ENCODE data around the gene RAB3IL1.

The RAB3IL1 gene

GRCh38 chr11:61947486-61948210 is 30.3 kb upstream of the RAB3IL1 start:
- peak; percentile 77 to 88 for DNase-seq (ENCODE audit: low spot score in 2 of 2)
- Histone ChIP-seq H3K4me3 (no peak overlapping the region), H3K9me3 (no peaks in the 10 kb centered on the region), H3K4me1 (peaks cover 14% of the 10 kb centered on the region), H3K27me3 (ENCODE audit: low read depth) (peaks cover 6% of the 10 kb centered on the region), H3K36me3 (replicated peaks) (no peaks in the 10 kb centered on the region)
- in situ Hi-C loops (cut with MboI; ENCODE audit: low sequenced_read_pairs), result loop anchor here (5.0 kb wide), 1 partner anchor 50 kb away; no protein-coding TSS in a partner anchor

DNA sequence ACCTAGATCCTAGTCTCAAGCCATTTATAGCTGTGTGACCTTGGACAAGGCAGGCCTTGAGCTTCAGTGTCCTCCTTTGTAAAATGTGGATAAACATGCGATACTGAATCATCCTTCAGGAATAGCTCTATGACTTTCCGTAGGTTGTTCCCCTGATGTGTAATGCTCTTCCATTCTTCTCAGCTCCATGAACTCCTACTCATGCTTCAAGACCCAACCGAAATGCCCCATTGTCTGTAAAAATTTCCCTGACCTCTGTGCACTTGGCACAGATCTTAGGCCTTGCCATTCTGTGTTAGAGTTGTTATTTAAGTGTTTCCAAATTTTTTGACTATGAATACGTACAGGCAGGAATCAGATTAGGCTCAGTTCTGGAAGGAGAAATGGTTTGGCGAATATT is 29.5 kb upstream of the RAB3IL1 start:
- Histone ChIP-seq H3K9me3 (no peaks in the 10 kb centered on the region), H3K36me3 (replicated peaks) (no peaks in the 10 kb centered on the region), H3K4me3 (no peak overlapping the region), H3K27me3 (ENCODE audit: low read depth) (peaks cover 6% of the 10 kb centered on the region), H3K4me1 (peaks cover 14% of the 10 kb centered on the region)
- in situ Hi-C loops (cut with MboI; ENCODE audit: low sequenced_read_pairs), result loop anchor here (5.0 kb wide), 1 partner anchor 50 kb away; no protein-coding TSS in a partner anchor
- no peak for DNase-seq (ENCODE audit: low spot score in 2 of 2)

GRCh38 chr11:61945191-61945590 is 27.8 kb upstream of the RAB3IL1 start:
- no peak for DNase-seq (ENCODE audit: low spot score in 2 of 2)

GRCh38 chr11:61940466-61940865 is 23.1 kb upstream of the RAB3IL1 start:
- no peak overlapping the region for H3K4me3 ChIP-seq
- H3K4me1 ChIP-seq, result no peaks in the 10 kb centered on the region
- DNase-seq (ENCODE audit: low spot score in 2 of 2), result no peak
- no peaks in the 10 kb centered on the region for H3K36me3 ChIP-seq (replicated peaks)
- H3K9me3 ChIP-seq, result no peaks in the 10 kb centered on the region
- in situ Hi-C loops (cut with MboI; ENCODE audit: low sequenced_read_pairs), result no loop called here
- H3K27me3 ChIP-seq (ENCODE audit: low read depth), result peaks cover 8% of the 10 kb centered on the region

More at GRCh38 chr11:61945191-61945590, 27.8 kb upstream of the RAB3IL1 start:
- Histone ChIP-seq H3K4me3 (no peak overlapping the region), H3K27me3 (ENCODE audit: low read depth) (peaks cover 6% of the 10 kb centered on the region), H3K9me3 (no peaks in the 10 kb centered on the region), H3K36me3 (replicated peaks) (no peaks in the 10 kb centered on the region), H3K4me1 (peaks cover 14% of the 10 kb centered on the region)
- in situ Hi-C loops (cut with MboI; ENCODE audit: low sequenced_read_pairs), result loop anchor here (5.0 kb wide), 1 partner anchor 48 kb away; no protein-coding TSS in a partner anchor

DNA sequence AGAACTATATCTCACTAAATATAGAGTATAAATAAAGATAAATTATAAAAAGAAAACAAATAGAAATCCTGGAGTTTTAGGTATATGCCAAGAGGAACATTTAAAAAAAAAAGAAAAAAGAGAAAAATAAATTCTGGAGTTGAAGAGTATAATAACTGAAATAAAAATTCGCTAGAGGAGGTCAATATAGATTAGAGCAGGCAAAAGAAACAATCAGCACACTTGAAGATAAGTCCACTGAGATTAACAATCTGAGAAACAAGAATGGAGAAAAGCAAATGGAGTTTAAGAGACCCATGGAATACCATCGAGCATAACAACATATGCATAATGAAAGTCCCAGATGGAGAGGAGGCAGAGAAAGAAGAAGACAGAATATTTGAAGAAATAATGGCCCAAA is 18.5 kb upstream of the RAB3IL1 start:
- in situ Hi-C loops (cut with MboI; ENCODE audit: low sequenced_read_pairs), result no loop called here
- no peaks in the 10 kb centered on the region for H3K36me3 ChIP-seq (replicated peaks)
- H3K4me1 ChIP-seq, result no peaks in the 10 kb centered on the region
- H3K4me3 ChIP-seq, result no peak overlapping the region
- no peak for DNase-seq (ENCODE audit: low spot score in 2 of 2)
- 0 out of 2 replicates have a peak, but pooled peaks cover 2% of the 10 kb centered on the region for H3K27me3 ChIP-seq (ENCODE audit: low read depth)
- no peaks in the 10 kb centered on the region for H3K9me3 ChIP-seq

DNA sequence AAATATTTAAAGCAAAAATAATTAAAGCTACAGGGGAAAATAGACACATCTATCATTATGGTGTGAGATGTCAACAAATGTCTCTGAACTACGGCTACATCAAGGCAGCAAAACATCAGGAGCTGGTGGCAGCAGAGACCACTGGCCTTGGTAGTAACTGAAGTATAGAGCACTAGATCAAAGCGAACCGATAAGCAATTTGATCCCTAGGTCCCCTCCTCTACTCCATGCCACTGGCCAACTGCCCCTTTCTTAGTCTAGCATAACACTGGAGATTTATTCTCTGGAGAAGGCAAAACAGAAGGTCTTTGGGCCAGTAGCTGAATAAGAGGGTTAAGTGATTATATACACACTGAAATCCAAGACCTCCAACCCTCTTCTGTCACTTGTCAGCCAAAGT is 13.6 kb upstream of the RAB3IL1 start:
- no peaks in the 10 kb centered on the region for H3K9me3 ChIP-seq
- H3K27me3 ChIP-seq (ENCODE audit: low read depth), result 0 out of 2 replicates have a peak, but pooled peaks cover under 1% of the 10 kb centered on the region
- H3K4me3 ChIP-seq, result no peak overlapping the region
- in situ Hi-C loops (cut with MboI; ENCODE audit: low sequenced_read_pairs), result no loop called here
- DNase-seq (ENCODE audit: low spot score in 2 of 2), result no peak
- no peaks in the 10 kb centered on the region for H3K36me3 ChIP-seq (replicated peaks)
- no peaks in the 10 kb centered on the region for H3K4me1 ChIP-seq

- H3K9me3 ChIP-seq, result no peaks in the 10 kb centered on the region
- no peak for DNase-seq (ENCODE audit: low spot score in 2 of 2)
- H3K27me3 ChIP-seq (ENCODE audit: low read depth), result no peaks in the 10 kb centered on the region
- H3K4me1 ChIP-seq, result no peaks in the 10 kb centered on the region
- no peaks in the 10 kb centered on the region for H3K36me3 ChIP-seq (replicated peaks)
- H3K4me3 ChIP-seq, result no peak overlapping the region
- in situ Hi-C loops (cut with MboI; ENCODE audit: low sequenced_read_pairs), result no loop called here
These were observed 11.2 kb upstream of the RAB3IL1 start for GRCh38 chr11:61928606-61929005.

- in situ Hi-C loops (cut with MboI; ENCODE audit: low sequenced_read_pairs), result no loop called here
- no peaks in the 10 kb centered on the region for H3K36me3 ChIP-seq (replicated peaks)
- no peak overlapping the region for H3K4me3 ChIP-seq
- no peaks in the 10 kb centered on the region for H3K27me3 ChIP-seq (ENCODE audit: low read depth)
- no peaks in the 10 kb centered on the region for H3K4me1 ChIP-seq
- no peak for DNase-seq (ENCODE audit: low spot score in 2 of 2)
- H3K9me3 ChIP-seq, result no peaks in the 10 kb centered on the region
These were observed 10.1 kb upstream of the RAB3IL1 start for GRCh38 chr11:61927501-61927900.

DNA sequence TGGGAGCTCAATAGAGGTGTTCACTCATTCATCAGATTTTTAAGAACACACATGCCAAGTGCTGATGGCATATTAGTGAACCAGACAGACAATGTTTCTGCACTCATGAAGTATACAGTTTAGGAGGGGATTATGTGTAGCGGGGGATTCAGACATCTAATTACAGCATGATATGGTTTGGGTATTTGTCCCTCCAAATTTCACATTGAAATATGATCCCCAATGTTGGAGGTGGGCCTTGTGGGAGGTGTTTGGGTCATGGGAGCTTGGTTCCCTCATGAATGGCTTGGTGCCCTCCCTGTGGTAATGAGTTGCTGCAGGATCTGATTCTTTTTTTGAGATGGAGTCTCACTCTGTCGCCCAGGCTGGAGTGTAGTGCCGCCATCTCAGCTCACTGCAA is 8.9 kb upstream of the RAB3IL1 start:
- no peaks in the 10 kb centered on the region for H3K36me3 ChIP-seq (replicated peaks)
- no peaks in the 10 kb centered on the region for H3K9me3 ChIP-seq
- no peaks in the 10 kb centered on the region for H3K4me1 ChIP-seq
- in situ Hi-C loops (cut with MboI; ENCODE audit: low sequenced_read_pairs), result no loop called here
- DNase-seq (ENCODE audit: low spot score in 2 of 2), result no peak
- no peak overlapping the region for H3K4me3 ChIP-seq
- no peaks in the 10 kb centered on the region for H3K27me3 ChIP-seq (ENCODE audit: low read depth)

DNA sequence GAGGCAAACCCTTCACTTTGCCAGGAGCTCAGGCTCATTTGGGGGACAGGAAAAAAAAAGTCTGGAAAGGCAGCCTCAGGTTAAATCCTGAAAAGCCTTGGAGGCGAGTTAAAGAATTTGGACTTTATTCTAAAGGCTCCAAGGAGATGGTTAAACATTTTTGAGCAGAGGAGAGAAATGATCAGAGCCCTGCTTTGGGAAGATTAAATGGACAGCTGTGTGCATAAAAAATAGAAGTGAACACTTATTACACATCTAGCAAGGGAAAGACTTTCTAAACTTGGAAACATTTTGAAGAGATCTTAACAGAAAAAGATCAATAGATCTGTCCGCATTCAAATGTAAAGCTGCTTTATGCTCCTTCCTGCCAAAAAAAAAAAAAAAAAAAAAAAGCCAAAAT is 8.4 kb upstream of the RAB3IL1 start:
- in situ Hi-C loops (cut with MboI; ENCODE audit: low sequenced_read_pairs), result no loop called here
- H3K4me3 ChIP-seq, result no peak overlapping the region
- no peaks in the 10 kb centered on the region for H3K4me1 ChIP-seq
- no peaks in the 10 kb centered on the region for H3K36me3 ChIP-seq (replicated peaks)
- H3K27me3 ChIP-seq (ENCODE audit: low read depth), result no peaks in the 10 kb centered on the region
- no peaks in the 10 kb centered on the region for H3K9me3 ChIP-seq
- no peak for DNase-seq (ENCODE audit: low spot score in 2 of 2)

DNA sequence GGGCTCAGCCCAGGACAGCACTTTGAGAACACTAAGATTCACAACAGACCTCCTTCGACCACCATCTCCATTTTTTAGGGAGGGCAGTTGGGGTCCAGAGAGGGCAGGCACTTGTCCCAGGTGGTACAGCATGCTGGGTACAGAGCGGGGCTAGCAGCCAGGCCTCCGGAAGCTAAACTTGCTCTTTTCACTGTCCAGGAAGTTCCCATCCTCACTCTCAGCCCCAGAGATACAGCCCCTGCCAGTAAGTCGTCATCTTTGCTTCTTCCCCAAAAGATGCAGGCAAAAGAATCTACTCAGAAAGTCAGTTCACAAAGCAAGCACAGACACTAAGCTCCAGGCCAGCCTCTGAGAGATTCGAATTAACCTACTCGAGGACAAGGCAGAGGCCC is 6.7 kb upstream of the RAB3IL1 start:
- Histone ChIP-seq H3K4me1 (no peaks in the 10 kb centered on the region), H3K4me3 (no peak overlapping the region), H3K36me3 (replicated peaks) (no peaks in the 10 kb centered on the region), H3K9me3 (no peaks in the 10 kb centered on the region), H3K27me3 (ENCODE audit: low read depth) (no peaks in the 10 kb centered on the region)
- in situ Hi-C loops (cut with MboI; ENCODE audit: low sequenced_read_pairs), result no loop called here
- DNase-seq (ENCODE audit: low spot score in 2 of 2), result no peak

GRCh38 chr11:61923166-61924063 is 6.0 kb upstream of the RAB3IL1 start:
- in situ Hi-C loops (cut with MboI; ENCODE audit: low sequenced_read_pairs), result no loop called here
- no peak for DNase-seq (ENCODE audit: low spot score in 2 of 2)

DNA sequence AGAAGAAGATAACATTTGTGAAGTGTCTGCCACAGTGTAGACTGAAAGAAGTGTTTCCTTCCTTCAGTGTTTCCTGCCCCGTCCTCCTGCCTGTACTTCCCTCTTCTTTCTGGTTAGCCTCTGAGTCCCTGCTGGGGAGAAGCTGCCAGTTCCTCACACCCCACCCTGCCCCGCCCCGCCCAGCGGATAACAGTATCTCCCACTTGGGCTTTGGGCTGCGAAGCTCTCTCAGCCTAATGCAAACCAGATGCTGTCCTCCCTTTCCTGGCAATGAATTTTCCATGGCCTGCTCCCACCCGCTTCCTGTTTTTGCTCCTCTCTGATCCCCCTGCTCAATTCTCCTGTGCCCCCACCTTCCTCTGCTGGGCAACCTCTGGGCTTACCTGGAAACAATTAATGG is 5.2 kb upstream of the RAB3IL1 start:
- no peaks in the 10 kb centered on the region for H3K27me3 ChIP-seq (ENCODE audit: low read depth)

More at GRCh38 chr11:61923166-61924063, 6.0 kb upstream of the RAB3IL1 start:
- no peaks in the 10 kb centered on the region for H3K36me3 ChIP-seq (replicated peaks)
- no peak overlapping the region for H3K4me3 ChIP-seq
- H3K4me1 ChIP-seq, result no peaks in the 10 kb centered on the region
- H3K9me3 ChIP-seq, result no peaks in the 10 kb centered on the region
- H3K27me3 ChIP-seq (ENCODE audit: low read depth), result no peaks in the 10 kb centered on the region

GRCh38 chr11:61921446-61921845 is 4.1 kb upstream of the RAB3IL1 start:
- no peaks in the 10 kb centered on the region for H3K36me3 ChIP-seq (replicated peaks)
- H3K4me3 ChIP-seq, result no peak overlapping the region
- H3K27me3 ChIP-seq (ENCODE audit: low read depth), result no peaks in the 10 kb centered on the region
- in situ Hi-C loops (cut with MboI; ENCODE audit: low sequenced_read_pairs), result no loop called here
- DNase-seq (ENCODE audit: low spot score in 2 of 2), result no peak
- no peaks in the 10 kb centered on the region for H3K9me3 ChIP-seq
- H3K4me1 ChIP-seq, result peaks cover 3% of the 10 kb centered on the region; the same call in 1 of the 2 replicates

More for the DNA sequence above, 5.2 kb upstream of the RAB3IL1 start:
- Histone ChIP-seq H3K4me1 (peaks cover 3% of the 10 kb centered on the region; the same call in 1 of the 2 replicates), H3K9me3 (no peaks in the 10 kb centered on the region), H3K4me3 (no peak overlapping the region), H3K36me3 (replicated peaks) (no peaks in the 10 kb centered on the region)
- peak in 1 of 2 experiments; percentile 16 for DNase-seq (ENCODE audit: low spot score in 2 of 2)
- in situ Hi-C loops (cut with MboI; ENCODE audit: low sequenced_read_pairs), result no loop called here
